H9 (cell line): ENCODE measurements around the gene U2AF1L4. TPM values are rescaled to one million over a fixed set of nuclear protein-coding genes. Genes with fewer than 3 reads are reported as not detected.

Experiments used
- DNase-seq: peaks from one replicate; pipeline ENCODE4 v3.0.0-alpha.2; 2017
- H2AFZ ChIP-seq: one replicate; pipeline ENCODE4 v1.6.1; 2013; ENCODE audit warnings: mild to moderate bottlenecking, low read length, control low read depth, moderate library complexity
- H2AK5ac ChIP-seq: 2 replicates; pipeline ENCODE4 v1.6.1; 2013; ENCODE audit warnings: low read length, control low read depth, mixed read lengths; ENCODE audit not compliant: insufficient read length
- H2BK120ac ChIP-seq: one replicate; pipeline ENCODE4 v1.6.1; 2013; ENCODE audit warnings: low read depth, mild to moderate bottlenecking, low read length, control low read depth, inconsistent platforms; ENCODE audit not compliant: poor library complexity, severe bottlenecking
- H2BK12ac ChIP-seq: 2 replicates; pipeline ENCODE4 v1.6.1; 2013; ENCODE audit warnings: low read length, control low read depth, mixed read lengths, low read depth; ENCODE audit not compliant: insufficient read length
- H2BK15ac ChIP-seq: 2 replicates; pipeline ENCODE4 v1.6.1; 2013; ENCODE audit warnings: low read depth, low read length, control low read depth
- H2BK20ac ChIP-seq: one replicate; pipeline ENCODE4 v1.6.1; 2013; ENCODE audit warnings: low read depth, mild to moderate bottlenecking, low read length, control low read depth, inconsistent platforms; ENCODE audit not compliant: poor library complexity, severe bottlenecking
- H2BK5ac ChIP-seq: 2 replicates; pipeline ENCODE4 v1.6.1; 2013; ENCODE audit warnings: low read length, control low read depth, mixed read lengths; ENCODE audit not compliant: insufficient read length
- H3K14ac ChIP-seq: 2 replicates; pipeline ENCODE4 v1.6.1; 2013; ENCODE audit warnings: low read length, control low read depth; ENCODE audit not compliant: insufficient read depth
- H3K18ac ChIP-seq: 2 replicates; pipeline ENCODE4 v1.6.1; 2013; ENCODE audit warnings: low read depth, mild to moderate bottlenecking, mixed read lengths, low read length, control low read depth; ENCODE audit not compliant: insufficient read length
- H3K23ac ChIP-seq: 2 replicates; pipeline ENCODE4 v1.6.1; 2013; ENCODE audit warnings: low read length, control low read depth, mixed read lengths, low read depth; ENCODE audit not compliant: insufficient read length
- H3K23me2 ChIP-seq: 2 replicates; pipeline ENCODE4 v1.6.1; 2013; ENCODE audit warnings: low read depth, mild to moderate bottlenecking, mixed read lengths, low read length, control low read depth; ENCODE audit not compliant: insufficient read length, poor library complexity, severe bottlenecking
- H3K27ac ChIP-seq: 2 replicates; pipeline ENCODE4 v1.5.1; 2013; ENCODE audit warnings: low read length, control low read depth, mixed read lengths, low read depth; ENCODE audit not compliant: insufficient read length
- H3K27me3 ChIP-seq: 2 replicates; pipeline ENCODE4 v1.6.1; 2013; ENCODE audit warnings: low read length, control low read depth, inconsistent platforms; ENCODE audit not compliant: insufficient read depth
- H3K4ac ChIP-seq: 2 replicates; pipeline ENCODE4 v1.6.1; 2013; ENCODE audit warnings: low read depth, mild to moderate bottlenecking, control low read depth, inconsistent platforms, low read length, moderate library complexity
- H3K4me1 ChIP-seq: 2 replicates; pipeline ENCODE4 v1.6.1; 2013; ENCODE audit warnings: low read length, control low read depth, inconsistent platforms; ENCODE audit not compliant: insufficient read depth
- H3K4me2 ChIP-seq: 2 replicates; pipeline ENCODE4 v1.6.1; 2013; ENCODE audit warnings: low read length, control low read depth, mixed read lengths; ENCODE audit not compliant: insufficient read length, insufficient read depth
- H3K56ac ChIP-seq: 2 replicates; pipeline ENCODE4 v1.6.1; 2013; ENCODE audit warnings: low read depth, mild to moderate bottlenecking, mixed read lengths, low read length, control low read depth; ENCODE audit not compliant: insufficient read length
- H3K79me1 ChIP-seq: 2 replicates; pipeline ENCODE4 v1.6.1; 2013; ENCODE audit warnings: low read depth, mild to moderate bottlenecking, moderate library complexity, low read length, control low read depth, inconsistent platforms; ENCODE audit not compliant: insufficient read depth, poor library complexity, severe bottlenecking
- H3K79me2 ChIP-seq: 2 replicates; pipeline ENCODE4 v1.6.1; 2013; ENCODE audit warnings: low read length, control low read depth, inconsistent platforms; ENCODE audit not compliant: insufficient read depth
- H3K9ac ChIP-seq: 2 replicates; pipeline ENCODE4 v1.6.1; 2013; ENCODE audit warnings: low read length, control low read depth, mixed read lengths; ENCODE audit not compliant: insufficient read length; ENCODE audit errors: extremely low read depth
- H3K9me3 ChIP-seq: one replicate; pipeline ENCODE4 v1.6.1; 2013; ENCODE audit warnings: low read depth, low read length, inconsistent platforms; ENCODE audit not compliant: control insufficient read depth
- H3T11ph ChIP-seq: one replicate; pipeline ENCODE4 v1.6.1; 2013; ENCODE audit warnings: mild to moderate bottlenecking, low read length, control low read depth, inconsistent platforms
- H4K20me1 ChIP-seq: one replicate; pipeline ENCODE4 v1.6.1; 2013; ENCODE audit not compliant: control insufficient read depth, insufficient read length, insufficient read depth
- H4K5ac ChIP-seq: 2 replicates; pipeline ENCODE4 v1.6.1; 2013; ENCODE audit warnings: low read depth, mild to moderate bottlenecking, mixed read lengths, low read length, control low read depth; ENCODE audit not compliant: insufficient read length
- H4K8ac ChIP-seq: replicated peaks from 2 replicates; pipeline ENCODE4 v1.6.1; 2013; ENCODE audit warnings: low read length, control low read depth, mixed read lengths, low read depth; ENCODE audit not compliant: insufficient read length
- H4K91ac ChIP-seq: 2 replicates; pipeline ENCODE4 v1.6.1; 2013; ENCODE audit warnings: low read depth, mild to moderate bottlenecking, moderate library complexity, mixed read lengths, low read length, control low read depth; ENCODE audit not compliant: insufficient read length
- H3K27ac Mint-ChIP-seq, 3 experiments: 2 replicates in 2 of 3; 3 replicates in 1 of 3; pipeline ENCODE4 v1.8.0; 2020 to 2021; ENCODE audit warnings: mixed read lengths in 3 of 3, mild to moderate bottlenecking in 1 of 3, moderate library complexity in 1 of 3
- H3K27me3 Mint-ChIP-seq: 2 replicates; pipeline ENCODE4 v1.8.0; 2021; ENCODE audit warnings: low read depth, mild to moderate bottlenecking, moderate library complexity, mixed read lengths
- H3K36me3 Mint-ChIP-seq, 3 experiments: 2 replicates in 2 of 3; 3 replicates in 1 of 3; pipeline ENCODE4 v1.8.0; 2020 to 2021; ENCODE audit warnings: low read depth in 3 of 3, mixed read lengths in 3 of 3; ENCODE audit not compliant: insufficient read depth in 1 of 3
- H3K4me1 Mint-ChIP-seq, 2 experiments: 2 replicates each; pipeline ENCODE4 v1.8.0; 2020; ENCODE audit warnings: mixed read lengths in 2 of 2
- H3K4me3 Mint-ChIP-seq, 2 experiments: 2 replicates in 1 of 2; 3 replicates in 1 of 2; pipeline ENCODE4 v1.8.0; 2020 to 2021; ENCODE audit warnings: mild to moderate bottlenecking in 2 of 2, mixed read lengths in 2 of 2, moderate library complexity in 1 of 2
- H3K9me3 Mint-ChIP-seq, 2 experiments: 2 replicates in 1 of 2; 3 replicates in 1 of 2; pipeline ENCODE4 v1.8.0; 2020; ENCODE audit warnings: mild to moderate bottlenecking in 2 of 2, mixed read lengths in 2 of 2, moderate library complexity in 1 of 2
- CTCF ChIP-seq: fragments of 200-600 bp; sonication (generic); conservative IDR thresholded peaks from 3 replicates; pipeline ENCODE4 v1.8.0; 2021; ENCODE audit warnings: antibody characterized with exemption, mild to moderate bottlenecking
- WGBS: extraction: QIAGEN DNeasy Blood & Tissue Kit; methylation state at CpG from one replicate; pipeline ENCODE4 v1.1.7; 2013; ENCODE audit warnings: missing lambda C conversion rate, low lambda C conversion rate, mixed read lengths; ENCODE audit not compliant: insufficient read length; ENCODE audit errors: extremely low coverage; 5-methylcytosine and 5-hydroxymethylcytosine counted together
- total RNA-seq: library from RNA; stranded (reverse); gene quantifications from 2 replicates; pipeline ENCODE4 v1.2.1, GENCODE V29; 2021

Gene U2AF1L4
- total RNA-seq, 1 experiment from 2014 or later = 16.8 TPM

DNA sequence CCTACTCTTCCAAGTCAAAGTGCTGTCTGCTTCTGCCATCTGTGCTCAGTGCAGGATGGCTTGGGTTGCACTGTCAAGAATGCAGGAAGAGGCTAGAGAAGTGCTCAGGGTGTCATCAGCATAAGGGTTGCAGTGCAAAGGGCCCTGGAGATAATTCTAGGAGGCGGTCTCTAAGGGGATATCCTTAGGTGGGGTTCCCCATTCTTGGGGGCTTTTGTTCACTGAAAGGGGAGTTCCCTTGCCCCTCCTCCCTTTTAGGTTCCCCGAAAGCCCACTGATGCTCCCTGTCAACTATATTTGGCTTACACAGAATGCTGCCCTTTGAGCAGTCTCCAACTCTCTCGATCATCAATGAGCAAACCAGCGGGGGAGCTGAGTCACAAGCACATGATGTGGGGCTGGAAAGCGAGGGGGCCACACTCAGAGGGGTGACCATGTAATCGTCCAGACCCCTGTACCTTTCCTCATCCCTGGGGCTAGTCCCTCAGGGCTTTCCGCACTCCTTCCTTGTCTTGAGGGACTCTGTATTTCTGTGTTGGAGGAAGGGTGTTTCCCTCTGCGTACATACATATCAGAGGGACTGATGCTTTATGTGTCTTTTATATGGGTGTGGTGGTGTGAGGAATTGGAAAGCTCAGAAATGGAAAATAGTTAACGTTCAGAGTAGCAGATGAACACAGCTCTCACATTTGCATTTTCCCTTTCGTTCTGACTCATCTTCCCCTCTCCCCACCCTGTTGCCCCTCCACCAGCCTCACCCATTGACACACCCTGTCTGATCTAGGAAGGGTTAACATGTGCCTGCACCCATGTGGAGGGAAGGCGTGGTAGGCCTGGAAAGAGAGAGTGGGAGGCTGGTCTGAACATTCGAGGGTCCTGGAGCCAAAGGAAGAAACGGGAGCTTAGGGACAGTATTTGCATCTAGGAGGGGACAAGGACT, 34.2 kb downstream of the U2AF1L4 start:
- H2BK12ac ChIP-seq = peak overlapping the region; percentile 55
- H3K27ac Mint-ChIP-seq = no peak overlapping the region; a peak in 2 of 7 replicates
- no peaks in the 10 kb centered on the region; the same call in 1 of the 2 replicates for H3K79me2 ChIP-seq
- no peaks in the 10 kb centered on the region for H3K9me3 ChIP-seq
- H3K27me3 Mint-ChIP-seq = peaks cover 7% of the 10 kb centered on the region
- no peak overlapping the region for H2BK5ac ChIP-seq
- no peak overlapping the region for H3K27ac ChIP-seq
- no peak overlapping the region for H3K9ac ChIP-seq
- no CpG with 5 or more reads among the region's 13 CpGs for WGBS
- H3K4ac ChIP-seq = no peak overlapping the region
- no peaks in the 10 kb centered on the region for H3K27me3 ChIP-seq
- H3K9me3 Mint-ChIP-seq = no peaks in the 10 kb centered on the region
- H4K8ac ChIP-seq = no peak overlapping the region
- no peak overlapping the region for H2BK15ac ChIP-seq
- no peaks in the 10 kb centered on the region for H4K20me1 ChIP-seq
- peaks cover 8% of the 10 kb centered on the region for H3K23me2 ChIP-seq
- no peaks in the 10 kb centered on the region for H3K79me1 ChIP-seq
- no peak for DNase-seq
- no peak overlapping the region for H3K23ac ChIP-seq
- H2BK20ac ChIP-seq = no peak overlapping the region
- no peak overlapping the region for H3T11ph ChIP-seq
- H4K5ac ChIP-seq = no peak overlapping the region
- H2BK120ac ChIP-seq = no peak overlapping the region
- H2AK5ac ChIP-seq = no peak overlapping the region
- H4K91ac ChIP-seq = no peak overlapping the region
- no peak overlapping the region for H3K4me2 ChIP-seq
- peaks cover 10% of the 10 kb centered on the region; the same call in 1 of the 2 replicates for H3K4me1 ChIP-seq
- no peak overlapping the region for H3K18ac ChIP-seq
- no peak overlapping the region for H2AFZ ChIP-seq
- TF ChIP-seq CTCF = no peak
- no peak overlapping the region for H3K56ac ChIP-seq
- peaks cover 0 to 14% (median 6%) of the 10 kb centered on the region in 3 experiments; a peak in 5 of 7 replicates for H3K36me3 Mint-ChIP-seq
- H3K14ac ChIP-seq = no peak overlapping the region
- peaks cover 36 to 38% of the 10 kb centered on the region in 2 experiments for H3K4me1 Mint-ChIP-seq
- peak overlapping the region in 1 of 2 experiments; percentile 40; a peak in 1 of 5 replicates for H3K4me3 Mint-ChIP-seq
